ENCODE measurements around the gene CYB561D2. TPM values are rescaled to one million over a fixed set of nuclear protein-coding genes. Genes with fewer than 3 reads are reported as not detected.

The CYB561D2 gene
- total RNA-seq, 1 donor from 2014 or later: 2.2 TPM

- H3K4me1 Mint-ChIP-seq: peaks cover 14% of the 10 kb centered on the region
- H3K4me3 Mint-ChIP-seq: peak overlapping the region; percentile 84
- H3K9me3 Mint-ChIP-seq: no peaks in the 10 kb centered on the region
- Histone ChIP-seq H3F3A (ENCODE audit: low read depth) (peaks cover 19% of the 10 kb centered on the region), H2AFZ (replicated peaks) (no peak overlapping the region), H3K4me1 (peaks cover 13% of the 10 kb centered on the region), H3K36me3 (no peaks in the 10 kb centered on the region), H3K4me3 (peak overlapping the region; percentile 56), H3K4me2 (peak overlapping the region; percentile 92), H3K9ac (no peak overlapping the region), H3K9me3 (ENCODE audit: low read depth) (no peaks in the 10 kb centered on the region), H3K27me3 (peaks cover 65% of the 10 kb centered on the region), H3K27ac (no peak overlapping the region), H3K79me2 (ENCODE audit: low read depth) (peaks cover 5% of the 10 kb centered on the region), H4K20me1 (ENCODE audit: low read depth) (peaks cover 3% of the 10 kb centered on the region)
- peaks cover 22% of the 10 kb centered on the region for H3K27me3 Mint-ChIP-seq (ENCODE audit: insufficient read depth, low read depth)
- H3K36me3 Mint-ChIP-seq: peaks cover under 1% of the 10 kb centered on the region
- DNase-seq (ENCODE audit: low spot score): no peak
- TF ChIP-seq EZH2phosphoT487 (IDR thresholded peaks at IDR 0.05) (no peak), CTCF (IDR thresholded peaks at IDR 0.05) (no peak), EZH2 (IDR thresholded peaks at IDR 0.05) (no peak)
- no peak overlapping the region for H3K27ac Mint-ChIP-seq
Measured at GRCh38 chr3:50345008-50345407, 5.7 kb upstream of the CYB561D2 start.

- peaks cover 58% of the 10 kb centered on the region for H3K27me3 ChIP-seq
- Mint-ChIP-seq H3K27me3 (ENCODE audit: insufficient read depth, low read depth) (peaks cover 19% of the 10 kb centered on the region), H3K9me3 (no peaks in the 10 kb centered on the region), H3K4me3 (peak within 1 kb of the TSS; percentile 84), H3K36me3 (peaks cover 2% of the 10 kb centered on the region), H3K4me1 (peaks cover 18% of the 10 kb centered on the region), H3K27ac (no peak within 1 kb of the TSS)
- H3K27ac ChIP-seq: no peak within 1 kb of the TSS
- H3F3A ChIP-seq (ENCODE audit: low read depth): peaks cover 19% of the 10 kb centered on the region
- H3K9me3 ChIP-seq (ENCODE audit: low read depth): no peaks in the 10 kb centered on the region
- H3K36me3 ChIP-seq: no peaks in the 10 kb centered on the region
- peak within 1 kb of the TSS; percentile 94 for H2AFZ ChIP-seq (replicated peaks)
- DNase-seq (ENCODE audit: low spot score): peak; percentile 92
- H3K4me3 ChIP-seq: peak within 1 kb of the TSS; percentile 56
- no peak within 1 kb of the TSS for H3K9ac ChIP-seq
- peaks cover 9% of the 10 kb centered on the region for H3K79me2 ChIP-seq (ENCODE audit: low read depth)
- peaks cover 3% of the 10 kb centered on the region for H4K20me1 ChIP-seq (ENCODE audit: low read depth)
- H3K4me2 ChIP-seq: peak within 1 kb of the TSS; percentile 92
- TF ChIP-seq EZH2 (IDR thresholded peaks at IDR 0.05): no peak
- no peak for TF ChIP-seq EZH2phosphoT487 (IDR thresholded peaks at IDR 0.05)
- peaks cover 11% of the 10 kb centered on the region for H3K4me1 ChIP-seq
Measured at GRCh38 chr3:50345586-50346234, 5.0 kb upstream of the CYB561D2 start, which contains the start of gene ZMYND10. ZMYND10 (minus strand) TSS chr3:50345732; CDS start chr3:50345579, 153 bp downstream.

- H3K27me3 ChIP-seq: peaks cover 42% of the 10 kb centered on the region
- peaks cover 11% of the 10 kb centered on the region for H4K20me1 ChIP-seq (ENCODE audit: low read depth)
- H3K36me3 ChIP-seq: no peaks in the 10 kb centered on the region
- H3K4me1 ChIP-seq: peaks cover 10% of the 10 kb centered on the region
- H3K9me3 ChIP-seq (ENCODE audit: low read depth): no peaks in the 10 kb centered on the region
- H3K4me2 ChIP-seq: no peak overlapping the region
- H3K4me3 Mint-ChIP-seq: no peak overlapping the region
- no peak overlapping the region for H2AFZ ChIP-seq (replicated peaks)
- peak; percentile 74 for DNase-seq (ENCODE audit: low spot score)
- peaks cover 25% of the 10 kb centered on the region for H3K4me1 Mint-ChIP-seq
- no peak overlapping the region for H3K27ac ChIP-seq
- H3F3A ChIP-seq (ENCODE audit: low read depth): peaks cover 19% of the 10 kb centered on the region
- peaks cover 9% of the 10 kb centered on the region for H3K79me2 ChIP-seq (ENCODE audit: low read depth)
- peaks cover 2% of the 10 kb centered on the region for H3K36me3 Mint-ChIP-seq
- no peak overlapping the region for H3K4me3 ChIP-seq
- H3K27me3 Mint-ChIP-seq (ENCODE audit: insufficient read depth, low read depth): peaks cover 17% of the 10 kb centered on the region
- no peak overlapping the region for H3K9ac ChIP-seq
- TF ChIP-seq EZH2phosphoT487 (IDR thresholded peaks at IDR 0.05) (no peak), EZH2 (IDR thresholded peaks at IDR 0.05) (no peak), CTCF (IDR thresholded peaks at IDR 0.05) (peak; percentile 65)
- no peak overlapping the region for H3K27ac Mint-ChIP-seq
- no peaks in the 10 kb centered on the region for H3K9me3 Mint-ChIP-seq
Measured at GRCh38 chr3:50347187-50347813, 3.4 kb upstream of the CYB561D2 start.

- peak overlapping the region; percentile 9 for H3K27ac Mint-ChIP-seq
- peaks cover 10% of the 10 kb centered on the region for H3K4me1 ChIP-seq
Measured at GRCh38 chr3:50350213-50350526, 492 bp upstream of the CYB561D2 start.

More at GRCh38 chr3:50350213-50350526, 492 bp upstream of the CYB561D2 start:
- Histone ChIP-seq H3K9me3 (ENCODE audit: low read depth) (no peaks in the 10 kb centered on the region), H3K4me3 (peak overlapping the region; percentile 84), H3K36me3 (no peaks in the 10 kb centered on the region), H3K4me2 (peak overlapping the region; percentile 93), H2AFZ (replicated peaks) (peak overlapping the region; percentile 91), H4K20me1 (ENCODE audit: low read depth) (peaks cover 11% of the 10 kb centered on the region), H3K79me2 (ENCODE audit: low read depth) (peaks cover 9% of the 10 kb centered on the region), H3K27me3 (peaks cover 13% of the 10 kb centered on the region), H3F3A (ENCODE audit: low read depth) (peaks cover 26% of the 10 kb centered on the region), H3K9ac (peak overlapping the region; percentile 17), H3K27ac (no peak overlapping the region)
- Mint-ChIP-seq H3K4me3 (peak overlapping the region; percentile 94), H3K4me1 (peaks cover 25% of the 10 kb centered on the region), H3K36me3 (peaks cover 5% of the 10 kb centered on the region), H3K27me3 (ENCODE audit: insufficient read depth, low read depth) (peaks cover 11% of the 10 kb centered on the region), H3K9me3 (no peaks in the 10 kb centered on the region)
- DNase-seq (ENCODE audit: low spot score): no peak
- no peak for TF ChIP-seq CTCF (IDR thresholded peaks at IDR 0.05)
- no peak for TF ChIP-seq EZH2 (IDR thresholded peaks at IDR 0.05)
- no peak for TF ChIP-seq EZH2phosphoT487 (IDR thresholded peaks at IDR 0.05)
